Measurements from ENCODE around the gene KLK6.
A peak's percentile ranks its signal among the peaks of the same experiment; 100 is the strongest.

Gene KLK6

DNA sequence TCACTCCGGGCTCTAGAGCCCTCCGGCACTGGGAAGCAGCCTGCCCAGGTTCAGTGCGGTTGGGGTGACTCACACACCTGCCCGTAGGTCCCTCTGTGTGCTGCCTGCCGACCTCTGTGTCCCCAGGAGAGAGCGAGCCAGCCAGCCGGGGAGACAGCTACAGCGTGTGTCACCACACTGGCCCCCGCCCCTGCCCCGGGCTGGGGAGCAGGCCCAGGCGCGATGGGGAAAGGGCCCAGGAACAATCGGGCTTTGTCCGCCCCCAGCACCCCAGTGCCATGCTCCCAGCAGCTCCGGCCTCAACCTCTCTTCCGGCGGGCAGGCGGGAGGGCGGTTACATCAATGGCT, at the start of gene KLK6:
Gene KLK6, minus strand, starts transcription at position 179 of the 348 bp plus-strand sequence. CDS start 1,487 bp downstream, outside the sequence.
- DNase-seq (ENCODE audit: low spot score), result peak; percentile 99

DNA sequence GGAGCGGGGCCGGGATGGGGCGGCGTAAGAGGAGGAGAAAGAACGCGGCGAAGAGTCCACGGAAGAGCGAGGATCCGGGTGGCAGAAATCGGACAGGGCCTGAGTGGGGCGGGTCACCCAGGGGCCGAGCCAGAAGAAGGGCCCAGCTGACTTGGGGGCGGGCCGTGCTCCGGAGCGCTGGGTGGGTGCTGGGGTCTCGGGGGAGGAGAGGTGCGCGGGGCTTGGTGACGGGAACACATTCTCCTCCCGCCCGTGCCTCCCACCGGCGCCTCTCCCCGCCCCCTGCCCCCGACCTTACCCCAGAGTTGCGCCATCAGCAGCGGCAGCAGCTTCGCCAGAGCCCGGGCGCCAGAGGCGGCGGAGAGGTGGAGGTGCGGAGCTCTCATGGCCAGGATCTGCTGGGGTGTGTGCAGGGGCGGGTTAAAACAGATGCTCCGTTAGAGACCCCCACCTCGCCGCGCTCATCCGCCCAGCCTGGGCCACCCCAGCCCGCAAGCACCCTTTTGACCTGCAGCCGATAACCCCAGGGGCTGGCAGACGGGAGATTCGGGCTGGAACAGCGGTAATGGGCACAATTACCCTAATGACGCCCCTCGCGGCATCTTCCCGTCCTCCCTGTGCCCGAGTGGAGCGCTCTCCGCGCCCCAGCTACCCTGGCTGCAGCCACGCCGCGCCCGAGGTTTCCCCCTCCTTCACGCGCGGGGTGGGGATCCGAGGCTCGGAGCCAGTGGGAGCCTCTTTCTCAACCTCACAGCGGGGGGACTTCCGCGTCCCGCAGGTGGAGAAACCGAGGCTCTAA, 49.6 kb upstream of the KLK6 start:
- no peak for DNase-seq (ENCODE audit: low spot score)

DNA sequence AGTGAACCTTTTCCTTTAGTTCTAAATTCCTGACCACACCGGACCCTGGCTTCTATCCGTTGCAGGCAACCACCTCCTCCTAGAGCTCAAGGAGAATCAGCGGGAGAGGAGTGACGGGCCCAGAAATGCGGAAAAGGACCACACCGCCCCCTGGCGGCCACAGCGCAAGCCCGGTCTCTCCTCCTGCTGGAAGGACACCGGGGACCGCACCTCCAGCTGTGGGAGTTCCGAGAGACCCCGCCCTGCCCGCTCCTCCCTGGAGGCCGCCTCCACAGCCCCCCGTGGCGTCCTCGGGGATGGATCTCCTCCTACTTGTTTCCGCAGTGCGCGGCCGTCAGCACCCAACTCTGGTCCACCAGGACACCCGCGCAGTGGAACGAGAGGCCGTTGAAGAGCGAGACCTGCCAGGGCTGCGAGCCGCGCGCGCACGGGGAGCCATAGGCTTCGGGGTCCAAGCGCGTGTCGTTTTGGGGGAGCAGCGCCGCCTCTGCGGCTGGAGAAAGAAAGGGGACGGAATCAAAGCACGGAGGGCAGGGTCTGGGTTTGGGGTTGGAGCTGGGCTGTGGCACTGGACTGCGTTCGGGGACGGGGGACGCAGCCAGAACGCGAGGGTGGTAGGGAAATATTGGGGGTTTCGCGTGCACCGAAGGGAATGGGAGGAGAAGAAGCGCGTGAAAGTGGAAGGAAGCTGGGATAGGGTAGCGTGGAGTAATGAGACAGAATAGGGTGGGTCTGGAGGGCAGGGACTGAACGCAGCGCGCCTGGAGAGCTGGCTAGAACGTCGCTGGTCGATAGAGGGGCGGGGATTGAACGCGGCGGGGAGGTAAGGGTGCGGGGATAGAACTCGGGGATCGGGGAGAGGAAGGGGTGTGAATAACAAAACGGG, 47.6 kb upstream of the KLK6 start:
- peak; percentile 90 for DNase-seq (ENCODE audit: low spot score)

DNA sequence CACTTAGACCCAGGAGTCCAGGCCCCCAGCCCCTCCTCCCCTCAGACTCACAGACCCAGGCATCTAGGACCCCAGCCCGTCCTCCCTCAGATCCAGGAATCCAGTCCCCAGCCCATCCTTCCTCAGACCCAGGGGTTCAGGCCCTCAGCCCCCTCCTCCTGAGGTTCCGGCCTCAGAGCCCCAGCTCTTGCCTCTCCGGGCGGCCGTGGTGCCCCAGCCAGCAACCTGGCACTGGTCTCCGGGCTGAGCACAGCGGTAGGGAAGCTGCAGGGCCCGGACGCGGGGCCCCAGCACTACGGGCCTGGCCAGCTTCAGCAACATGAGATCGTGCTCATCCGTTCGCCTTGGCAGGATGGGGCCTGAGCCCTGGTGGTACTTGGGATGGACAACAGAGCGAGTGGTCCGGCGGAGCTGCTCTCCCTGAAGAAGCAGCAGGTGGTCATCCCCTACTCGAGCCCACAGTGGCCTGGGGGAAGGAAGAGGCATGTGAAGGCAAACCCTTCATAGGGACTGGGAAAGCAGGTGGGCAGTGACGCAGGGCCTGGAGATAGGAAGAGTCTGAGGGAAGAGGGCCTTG, 46.4 kb upstream of the KLK6 start:
- no peak for DNase-seq (ENCODE audit: low spot score)

DNA sequence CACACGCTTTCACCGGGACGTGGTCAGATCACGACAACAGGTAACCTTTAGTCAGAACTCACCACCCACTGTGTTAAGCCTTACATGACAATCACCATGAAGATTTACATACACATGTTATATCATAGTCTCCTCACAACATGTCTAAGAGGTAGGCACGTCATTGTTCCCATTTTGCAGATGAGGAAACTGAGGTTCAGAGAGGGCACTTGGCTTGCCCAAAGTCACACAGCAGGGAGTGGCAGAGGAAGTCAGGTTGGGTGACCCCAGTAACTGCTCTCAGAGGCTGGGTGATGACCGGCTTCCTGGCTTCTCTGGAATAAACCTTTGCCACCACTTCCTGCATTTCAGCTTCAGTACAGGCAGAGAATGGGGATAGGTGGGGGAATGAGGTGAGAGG, 44.9 kb upstream of the KLK6 start:
- no peak for DNase-seq (ENCODE audit: low spot score)

DNA sequence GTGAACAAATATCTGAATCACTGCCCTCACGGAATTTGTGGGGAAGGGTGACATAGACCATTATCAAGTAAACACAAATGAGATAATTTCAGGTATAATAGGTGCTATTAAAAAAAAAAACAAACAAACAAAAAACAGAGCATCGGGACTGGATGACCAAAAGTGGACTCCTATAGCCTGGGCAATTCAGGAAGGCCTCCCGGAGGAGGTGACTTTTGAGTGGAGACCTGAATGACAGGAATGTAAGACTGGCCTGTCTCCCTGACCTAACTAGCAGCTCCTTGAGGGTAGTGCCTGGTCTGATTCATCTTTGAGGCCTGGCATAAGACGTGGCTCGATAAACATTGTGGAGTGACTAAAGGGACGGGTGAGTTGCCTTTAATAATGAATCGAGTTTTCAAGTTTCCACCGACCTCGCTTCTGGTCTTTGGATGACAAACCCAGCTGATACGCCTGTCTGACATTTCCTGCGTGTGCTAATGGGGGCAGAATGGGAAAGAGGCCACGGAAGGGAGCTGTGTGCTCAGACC, 43.3 kb upstream of the KLK6 start:
- no peak for DNase-seq (ENCODE audit: low spot score)

DNA sequence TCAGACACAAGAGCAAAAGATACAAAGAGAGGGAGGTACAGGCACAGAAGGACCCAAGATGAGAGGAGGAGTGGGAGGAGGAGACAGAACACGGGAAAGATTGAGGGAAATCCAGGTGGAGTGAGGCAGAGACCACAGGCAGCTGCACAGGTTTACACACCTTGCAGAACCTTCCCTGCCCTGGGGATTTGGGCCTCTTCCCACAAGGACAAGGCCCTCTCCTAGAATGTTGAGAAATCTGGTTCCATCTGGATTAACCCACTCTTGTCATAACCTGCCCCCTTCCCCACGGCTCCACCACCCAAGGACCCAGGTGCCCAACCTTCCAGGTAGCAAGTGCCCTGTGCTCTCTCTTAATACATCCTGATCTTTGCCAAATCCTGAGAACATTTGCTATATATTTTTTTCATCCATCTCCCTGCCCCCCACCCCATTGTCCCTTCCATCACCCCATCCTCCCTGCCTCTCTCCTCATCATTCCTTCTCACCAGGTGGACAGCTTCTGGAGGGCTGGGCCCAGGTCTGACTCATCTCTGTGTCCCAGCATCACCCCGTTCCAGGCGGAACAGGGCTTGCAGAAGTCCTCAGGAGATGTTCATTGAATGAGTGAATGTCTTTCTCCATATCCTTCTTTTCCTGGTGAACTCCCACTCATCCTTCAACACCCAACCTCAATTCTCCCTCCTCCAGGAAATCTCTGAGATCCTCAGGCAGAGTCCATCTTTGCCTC, 40.8 kb upstream of the KLK6 start:
- DNase-seq (ENCODE audit: low spot score), result no peak

DNA sequence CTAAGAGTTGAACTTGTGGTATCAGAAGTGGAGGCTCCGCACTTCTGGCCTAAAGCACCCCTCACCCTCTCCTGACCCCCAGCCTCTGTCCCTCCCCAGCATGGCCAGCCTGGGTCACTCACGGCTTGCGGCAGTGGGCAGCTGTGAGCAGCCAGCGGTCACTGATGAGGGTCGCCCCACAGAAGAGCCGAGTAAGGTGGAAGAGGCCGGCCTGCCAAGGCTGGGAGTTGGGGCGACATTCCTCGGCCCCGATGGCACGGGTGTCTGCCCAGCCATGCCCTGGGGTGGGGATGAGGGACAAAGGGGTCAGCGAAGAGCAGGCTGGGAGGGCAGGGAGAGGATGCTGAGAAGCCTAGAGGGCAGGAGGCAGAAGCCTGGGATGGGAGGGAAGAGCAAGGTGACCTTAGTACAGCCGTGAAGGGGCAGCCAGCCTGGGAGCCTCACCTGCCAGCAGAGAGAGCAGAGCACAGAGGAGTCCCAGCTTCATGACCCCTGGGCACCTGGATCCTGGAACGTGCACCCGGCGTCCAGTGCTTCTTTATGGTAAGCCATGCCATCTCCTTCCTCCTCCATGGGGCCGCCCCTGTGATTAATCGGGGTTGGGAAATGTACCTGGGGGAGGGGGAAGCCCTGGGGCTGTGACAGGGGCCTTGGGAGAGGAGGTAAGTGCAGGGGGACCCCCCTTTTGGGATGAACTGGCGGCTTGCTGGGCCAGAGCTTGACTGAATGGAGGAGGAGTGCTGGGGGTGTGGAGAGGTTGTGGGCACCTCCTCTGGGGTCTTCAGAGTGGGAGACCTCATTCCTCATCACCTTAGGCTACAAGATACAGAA, 39.9 kb upstream of the KLK6 start:
- no peak for DNase-seq (ENCODE audit: low spot score)

DNA sequence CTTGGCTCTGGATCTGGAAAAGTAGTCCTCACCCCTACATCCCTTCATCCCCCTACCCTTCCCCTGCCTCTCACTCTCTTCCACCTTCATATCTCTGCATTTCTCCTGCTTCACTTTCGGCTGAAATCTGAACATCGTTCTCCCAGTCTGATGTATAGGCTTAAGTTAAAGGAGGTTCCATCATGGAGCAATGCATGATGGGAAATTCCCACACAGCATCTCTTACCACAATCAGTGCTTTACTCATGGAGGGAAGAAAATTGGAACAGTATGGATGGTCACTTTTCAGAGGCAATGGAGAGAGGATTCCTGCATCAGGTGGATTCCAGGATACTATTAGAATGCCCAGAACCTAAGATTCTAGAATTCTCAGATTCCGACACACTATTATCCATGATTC, 38.1 kb upstream of the KLK6 start:
- no peak for DNase-seq (ENCODE audit: low spot score)

DNA sequence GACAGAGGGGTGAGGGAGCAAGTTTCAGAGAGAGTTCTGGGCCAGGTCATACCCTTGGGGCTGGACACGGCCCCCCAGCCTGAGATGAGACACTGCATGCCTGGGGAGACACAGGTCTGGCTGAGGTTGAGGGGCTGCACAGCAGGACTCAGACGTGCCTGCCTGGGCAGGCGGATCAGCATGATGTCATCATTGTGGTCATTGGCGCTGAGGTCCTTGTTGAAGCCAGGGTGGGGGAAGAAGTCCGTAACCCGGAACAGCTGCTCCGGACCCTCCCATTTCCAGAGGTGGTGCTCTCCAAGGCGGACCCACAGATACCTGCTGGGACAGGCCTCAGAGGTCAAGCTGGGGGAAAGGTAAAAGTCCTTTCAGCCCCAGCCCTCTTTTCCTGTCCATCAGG, 37.0 kb upstream of the KLK6 start:
- DNase-seq (ENCODE audit: low spot score), result no peak

DNA sequence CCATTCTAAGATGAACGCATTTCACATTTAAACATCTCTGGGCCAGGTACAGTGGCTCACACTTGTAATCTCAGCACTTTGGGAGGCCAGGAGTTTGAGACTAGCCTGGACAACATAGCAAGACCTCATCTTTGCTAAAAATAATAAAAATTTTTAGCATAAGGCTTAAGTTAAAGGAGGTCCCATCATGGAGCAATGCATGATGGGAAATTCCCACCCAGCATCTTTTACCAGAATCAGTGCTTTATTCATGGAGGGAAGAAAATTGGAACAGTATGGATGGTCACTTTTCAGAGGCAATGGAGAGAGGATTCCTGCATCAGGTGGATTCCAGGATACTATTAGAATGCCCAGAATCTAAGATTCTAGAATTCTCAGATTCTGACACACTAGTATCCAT, 35.9 kb upstream of the KLK6 start:
- DNase-seq (ENCODE audit: low spot score), result no peak

DNA sequence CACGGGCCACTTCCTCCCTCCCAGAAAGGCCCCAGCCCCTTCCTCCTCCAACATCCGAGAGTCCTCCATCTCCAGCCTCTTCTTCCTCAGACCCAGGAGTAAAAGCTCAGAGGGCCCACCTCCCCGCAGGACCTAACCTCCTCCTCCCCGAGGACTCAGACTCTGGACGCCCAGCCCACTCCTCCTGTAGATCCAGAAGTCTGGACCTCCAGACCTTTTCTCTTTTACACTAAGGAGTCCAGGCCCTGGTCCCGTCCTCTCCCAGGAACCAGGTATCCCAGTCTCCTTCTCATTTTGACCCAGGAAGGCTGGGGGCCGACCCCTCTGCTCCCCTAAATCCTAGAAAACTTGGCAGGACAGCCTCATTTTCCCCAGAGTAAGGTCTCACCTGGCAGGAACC, 33.9 kb upstream of the KLK6 start:
- DNase-seq (ENCODE audit: low spot score), result no peak

DNA sequence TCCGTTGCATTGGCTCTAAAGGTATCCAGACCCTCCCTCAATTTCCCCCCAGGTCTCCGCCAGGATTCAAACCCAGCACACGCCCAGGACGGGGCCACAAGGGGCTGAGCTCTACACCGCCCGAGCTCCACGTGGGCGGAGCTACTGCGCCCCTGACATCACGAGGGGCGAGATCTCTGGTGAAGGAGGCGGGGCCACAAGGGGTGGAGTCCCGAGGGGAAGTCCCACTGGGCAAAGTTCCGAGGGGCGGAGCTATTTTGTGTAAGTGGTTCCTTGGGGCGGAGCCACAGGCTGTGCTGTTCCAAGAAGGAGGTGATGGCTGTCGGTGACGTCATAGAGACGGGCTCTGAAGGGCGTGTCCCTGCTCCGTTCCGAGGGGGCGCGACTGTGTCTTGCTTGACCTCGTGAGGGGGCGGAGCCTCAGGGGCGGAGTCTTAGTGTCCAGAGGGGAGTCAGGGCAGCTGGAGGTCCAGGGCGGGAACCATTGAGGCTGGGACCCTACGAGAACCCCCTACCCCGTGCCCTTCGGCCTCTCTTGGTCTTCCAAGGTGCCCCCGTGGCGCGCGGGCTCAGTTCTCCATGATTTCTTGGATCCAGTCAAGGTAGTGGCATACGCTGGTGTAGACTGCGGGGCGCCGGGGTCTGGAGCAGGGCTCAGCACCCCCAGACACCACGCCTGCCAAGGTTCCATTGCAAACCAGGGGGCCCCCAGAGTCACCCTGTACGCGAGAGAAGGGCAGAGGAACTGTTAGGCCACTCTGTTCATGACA, 33.3 kb upstream of the KLK6 start:
- DNase-seq (ENCODE audit: low spot score), result peak; percentile 94

DNA sequence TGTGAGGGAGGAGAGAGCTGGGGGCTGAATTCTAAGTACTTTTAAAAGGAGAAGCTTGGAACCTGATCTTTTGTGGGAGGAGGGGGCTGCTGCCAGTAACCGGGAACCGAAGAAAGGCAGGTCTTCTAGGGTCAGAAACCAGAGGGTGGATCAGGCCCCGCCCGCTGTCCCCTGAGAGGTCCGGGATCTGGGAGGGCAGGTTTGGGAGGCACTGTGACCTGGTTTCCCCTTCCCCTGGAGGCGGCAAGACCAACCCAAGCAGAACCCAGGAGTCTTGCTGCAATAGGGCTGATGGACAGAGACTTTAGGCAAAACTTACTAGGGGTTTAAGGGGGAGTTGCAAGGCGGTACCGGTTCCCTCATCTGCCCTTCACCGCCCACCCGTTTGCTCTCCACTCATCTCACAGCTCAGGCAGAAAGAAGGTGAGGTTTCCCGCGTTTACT, 32.7 kb upstream of the KLK6 start:
- no peak for DNase-seq (ENCODE audit: low spot score)

DNA sequence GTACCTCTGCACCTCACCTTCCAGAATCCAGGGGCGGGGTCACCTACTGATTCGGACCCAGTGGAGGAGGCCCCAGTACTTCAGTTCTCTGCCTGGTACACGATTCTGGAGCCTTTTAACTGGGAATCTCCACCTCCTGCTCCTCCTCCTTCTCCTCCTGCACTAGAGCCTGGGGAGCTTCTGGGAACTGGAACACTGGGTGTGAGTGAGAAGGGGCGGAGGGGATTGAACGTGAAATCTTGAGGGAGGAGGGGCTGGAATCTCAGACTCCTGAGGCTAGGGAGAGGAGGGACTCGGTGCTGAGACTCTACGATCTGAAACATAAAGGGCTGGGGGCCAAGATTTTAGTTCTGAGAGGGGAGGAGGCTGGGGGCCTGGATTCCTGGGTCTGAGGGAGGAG, 32.1 kb upstream of the KLK6 start, which contains the start of gene KLK8:
Gene KLK8, minus strand, starts transcription at position 90 of the 400 bp plus-strand sequence. CDS start 437 bp downstream, outside the sequence.
- DNase-seq (ENCODE audit: low spot score), result no peak

DNA sequence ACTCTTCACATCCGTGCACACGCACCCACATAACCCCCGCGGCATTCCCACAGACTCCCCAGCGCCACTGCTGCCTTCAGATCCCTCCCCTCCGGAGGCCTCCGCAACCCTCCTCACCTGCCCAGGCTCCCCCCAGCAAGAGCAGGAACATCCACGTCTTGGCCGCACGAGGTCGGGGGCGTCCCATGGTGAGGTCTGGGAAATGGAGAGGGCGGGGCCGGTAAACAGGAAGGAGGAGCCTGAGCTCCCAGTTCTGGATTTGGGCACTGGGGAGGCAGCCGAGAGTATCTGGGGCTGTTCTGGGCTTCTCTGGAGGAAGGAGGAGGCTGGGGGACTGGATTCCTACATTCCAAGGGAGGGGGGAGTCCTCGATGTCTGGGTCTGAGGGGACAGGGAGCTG, 31.6 kb upstream of the KLK6 start:
- no peak for DNase-seq (ENCODE audit: low spot score)

DNA sequence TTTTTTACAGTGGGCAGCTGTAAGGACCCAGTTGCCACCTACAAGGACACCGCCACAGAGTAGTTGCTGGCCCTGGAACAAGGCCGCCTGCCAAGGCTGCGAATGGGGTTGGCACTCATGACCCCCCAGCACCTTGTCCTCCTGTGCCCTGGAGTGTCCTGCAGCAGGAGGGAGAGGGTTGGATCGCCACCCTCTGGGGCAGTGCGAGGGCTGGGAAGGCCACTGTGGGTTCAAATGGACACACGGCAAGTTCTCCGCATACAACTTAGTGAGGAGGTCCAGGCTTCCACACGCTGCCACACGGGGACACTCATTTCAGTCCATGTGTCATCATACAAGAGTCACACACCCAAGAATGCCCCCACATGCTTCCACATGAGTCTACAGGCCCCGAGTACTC, 31.0 kb upstream of the KLK6 start:
- no peak for DNase-seq (ENCODE audit: low spot score)

DNA sequence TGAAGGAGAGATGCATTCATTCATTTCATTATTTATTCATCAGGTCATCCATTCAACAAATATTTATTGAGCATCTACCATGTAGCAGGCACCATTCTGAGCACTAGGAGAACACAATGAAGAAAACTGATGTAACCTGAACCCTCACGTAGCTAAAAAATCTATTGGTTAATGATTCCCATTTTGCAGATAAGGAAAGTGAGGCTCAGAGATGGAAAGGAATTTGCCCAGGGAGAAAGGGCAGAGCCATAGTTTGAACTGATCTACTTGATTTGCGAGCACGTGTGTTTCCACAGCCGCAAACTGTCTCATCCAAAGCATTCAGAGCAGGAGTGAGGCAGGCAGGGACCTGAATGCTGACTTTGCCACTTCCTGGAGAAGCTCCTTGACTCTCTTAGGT, 29.3 kb upstream of the KLK6 start:
- DNase-seq (ENCODE audit: low spot score), result no peak

DNA sequence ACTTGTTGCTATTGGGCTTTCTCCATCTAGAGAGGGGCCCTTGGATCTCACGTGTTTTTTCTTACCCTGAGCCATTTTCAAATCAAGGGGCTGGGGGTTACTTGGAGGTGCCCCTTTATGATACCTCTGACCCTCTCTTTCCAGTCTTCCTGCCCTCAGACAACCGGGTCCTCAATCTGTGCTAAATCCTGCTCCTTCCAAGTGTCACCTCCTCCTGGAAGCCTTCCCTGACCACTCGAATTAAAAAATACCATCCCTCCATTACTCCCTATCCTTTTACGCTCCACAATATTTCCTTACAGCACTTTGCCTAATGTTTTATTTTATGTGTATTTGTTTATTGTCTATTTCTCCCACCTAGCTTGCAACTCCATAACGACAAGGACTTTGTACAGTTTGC, 28.7 kb upstream of the KLK6 start:
- no peak for DNase-seq (ENCODE audit: low spot score)

DNA sequence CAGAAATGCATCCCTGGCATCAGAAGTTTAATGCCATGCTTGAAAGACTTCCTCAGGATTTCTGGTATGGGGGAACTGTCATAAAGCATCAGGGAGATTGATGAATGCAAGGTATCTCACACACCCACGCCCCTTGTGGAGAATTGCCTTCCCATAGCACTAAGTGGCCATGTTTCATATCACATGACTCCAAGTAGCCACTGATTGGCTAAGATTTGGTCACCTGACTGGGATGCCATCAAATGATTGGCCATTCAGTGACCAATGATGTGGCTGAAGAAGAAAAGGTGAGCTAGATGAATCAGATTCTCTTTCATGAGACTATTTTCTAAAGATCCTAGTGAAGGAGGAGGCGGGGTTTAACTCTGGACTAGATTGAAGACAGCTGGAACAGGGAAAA, 24.7 kb upstream of the KLK6 start:
- DNase-seq (ENCODE audit: low spot score), result peak; percentile 60
